CD4-positive, alpha-beta memory T cell (primary cell): ENCODE data around the gene MESP2. TPM values are rescaled to one million over a fixed set of nuclear protein-coding genes. Genes with fewer than 3 reads are reported as not detected.
A peak's percentile ranks its signal among the peaks of the same experiment; 100 is the strongest.

Source experiments
- CTCF ChIA-PET: fragments of 350-600 bp; sonication (Branson Sonifier 250); formaldehyde crosslinking; loops from one replicate; lab custom pipeline; 2021; ENCODE audit warnings: inconsistent platforms; ENCODE audit not compliant: partially characterized antibody; lab: Charles Lee
- POLR2A ChIA-PET: fragments of 350-600 bp; sonication (Branson Sonifier 250); formaldehyde crosslinking; loops from one replicate; lab custom pipeline; 2021; ENCODE audit not compliant: partially characterized antibody; lab: Charles Lee
- DNase-seq, 5 donors: peaks; one replicate each; pipeline versions ENCODE4 v3.0.0 to v3.0.0-alpha.2; 2020 to 2022; ENCODE audit warnings: mixed read lengths in 1 of 5
- H3K27ac ChIP-seq: one replicate; pipeline ENCODE4 v1.7.0; 2013; ENCODE audit warnings: low read depth, low read length
- H3K27me3 ChIP-seq: 2 replicates; pipeline ENCODE4 v1.7.0; 2013; ENCODE audit warnings: mild to moderate bottlenecking, low read length, moderate library complexity; ENCODE audit not compliant: insufficient read depth
- H3K36me3 ChIP-seq: 2 replicates; pipeline ENCODE4 v1.7.0; 2013; ENCODE audit warnings: mild to moderate bottlenecking, low read length, moderate library complexity; ENCODE audit not compliant: insufficient read depth
- H3K4me1 ChIP-seq: 2 replicates; pipeline ENCODE4 v1.7.0; 2013; ENCODE audit warnings: mild to moderate bottlenecking, low read length, moderate library complexity; ENCODE audit not compliant: insufficient read depth
- H3K4me3 ChIP-seq, 2 donors: one replicate each; pipeline ENCODE4 v1.7.0; 2013; ENCODE audit warnings: low read length in 2 of 2, mild to moderate bottlenecking in 1 of 2
- H3K9me3 ChIP-seq, 2 donors: one replicate each; pipeline ENCODE4 v1.7.0; 2013; ENCODE audit warnings: low read length in 2 of 2, control low read depth in 1 of 2; ENCODE audit not compliant: control insufficient read depth in 1 of 2
- H3K27ac Mint-ChIP-seq, 7 donors: one replicate each; pipeline ENCODE4 v1.8.0; 2020 to 2021; ENCODE audit warnings: mixed read lengths in 7 of 7, mild to moderate bottlenecking in 6 of 7, inconsistent platforms in 3 of 7, moderate library complexity in 3 of 7
- H3K27me3 Mint-ChIP-seq, 2 donors: one replicate each; pipeline ENCODE4 v1.8.0; 2020 to 2021; ENCODE audit warnings: mixed read lengths in 2 of 2
- H3K36me3 Mint-ChIP-seq, 2 donors: one replicate each; pipeline ENCODE4 v1.8.0; 2020 to 2021; ENCODE audit warnings: mixed read lengths in 2 of 2, inconsistent platforms in 1 of 2, mild to moderate bottlenecking in 1 of 2
- H3K4me1 Mint-ChIP-seq, 4 donors: one replicate each; pipeline ENCODE4 v1.8.0; 2020 to 2021; ENCODE audit warnings: mixed read lengths in 4 of 4, mild to moderate bottlenecking in 1 of 4
- H3K4me3 Mint-ChIP-seq, 8 donors: one replicate each; pipeline ENCODE4 v1.8.0; 2020 to 2021; ENCODE audit warnings: mixed read lengths in 8 of 8, mild to moderate bottlenecking in 7 of 8, moderate library complexity in 6 of 8, inconsistent platforms in 3 of 8
- H3K9me3 Mint-ChIP-seq, 8 donors: one replicate each; pipeline ENCODE4 v1.8.0; 2020 to 2021; ENCODE audit warnings: mixed read lengths in 8 of 8, mild to moderate bottlenecking in 5 of 8, inconsistent platforms in 3 of 8, moderate library complexity in 1 of 8
- intact Hi-C: fragments of 100-400 bp; cut with micrococcal nuclease; formaldehyde crosslinking; loops from one replicate; pipeline ENCODE4 v1.15.1; 2023
- polyA plus RNA-seq, 2 donors: library from polyadenylated mRNA; unstranded; fragments of 300-500 nt; fragmentation: Illumina TruSeq; gene quantifications; one replicate each; pipeline ENCODE4 v1.2.3, GENCODE V29; 2021
- total RNA-seq, 2 experiments: library from RNA; stranded (reverse); gene quantifications; one replicate each; pipeline ENCODE4 v1.2.3, GENCODE V29; 2021

The MESP2 gene, protein sequence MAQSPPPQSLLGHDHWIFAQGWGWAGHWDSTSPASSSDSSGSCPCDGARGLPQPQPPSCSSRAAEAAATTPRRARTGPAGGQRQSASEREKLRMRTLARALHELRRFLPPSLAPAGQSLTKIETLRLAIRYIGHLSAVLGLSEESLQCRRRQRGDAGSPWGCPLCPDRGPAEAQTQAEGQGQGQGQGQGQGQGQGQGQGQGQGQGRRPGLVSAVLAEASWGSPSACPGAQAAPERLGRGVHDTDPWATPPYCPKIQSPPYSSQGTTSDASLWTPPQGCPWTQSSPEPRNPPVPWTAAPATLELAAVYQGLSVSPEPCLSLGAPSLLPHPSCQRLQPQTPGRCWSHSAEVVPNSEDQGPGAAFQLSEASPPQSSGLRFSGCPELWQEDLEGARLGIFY
- total RNA-seq (not detected), polyA plus RNA-seq (not detected)

GRCh38 chr15:89776274-89777072, at the start of gene MESP2:
Gene MESP2 (plus strand): TSS chr15:89776332. CDS start chr15:89776358, 26 bp downstream.
- H3K9me3 Mint-ChIP-seq = no peaks in the 10 kb centered on the region
- Histone ChIP-seq H3K4me1 (peaks cover 3% of the 10 kb centered on the region), H3K36me3 (no peaks in the 10 kb centered on the region), H3K9me3 (no peaks in the 10 kb centered on the region), H3K27me3 (peaks cover 7% of the 10 kb centered on the region), H3K27ac (no peak within 1 kb of the TSS), H3K4me3 (peak within 1 kb of the TSS in 1 of 2 donors; percentile 41)
- POLR2A ChIA-PET = no interaction called here
- CTCF ChIA-PET = no interaction called here
- H3K4me1 Mint-ChIP-seq = peaks cover 0 to 5% (median 0%) of the 10 kb centered on the region in 4 donors
- H3K36me3 Mint-ChIP-seq = no peaks in the 10 kb centered on the region
- peaks cover 12 to 14% of the 10 kb centered on the region in 2 donors for H3K27me3 Mint-ChIP-seq
- H3K27ac Mint-ChIP-seq = no peak within 1 kb of the TSS
- peak in 4 of 5 donors; percentile 36 to 51 (median 41) for DNase-seq
- intact Hi-C loops = no loop called here
- peak within 1 kb of the TSS; percentile 20 to 67 (median 56) for H3K4me3 Mint-ChIP-seq

- Mint-ChIP-seq H3K4me3 (no peak overlapping the region), H3K36me3 (peaks cover 0 to 4% of the 10 kb centered on the region in 2 donors), H3K27ac (no peak overlapping the region), H3K4me1 (no peaks in the 10 kb centered on the region), H3K9me3 (peaks cover 0 to 6% (median 4%) of the 10 kb centered on the region in 8 donors), H3K27me3 (peaks cover 8% of the 10 kb centered on the region in 2 donors)
- Histone ChIP-seq H3K4me1 (no peaks in the 10 kb centered on the region), H3K36me3 (no peaks in the 10 kb centered on the region), H3K27me3 (no peaks in the 10 kb centered on the region), H3K4me3 (no peak overlapping the region), H3K9me3 (no peaks in the 10 kb centered on the region), H3K27ac (no peak overlapping the region)
- no peak for DNase-seq
- intact Hi-C loops = no loop called here
- CTCF ChIA-PET = interaction anchor here (1.0 kb wide), 1 partner anchor 12 kb away, joined by 5 read pairs; no protein-coding TSS in a partner anchor
- POLR2A ChIA-PET = no interaction called here
Observed at GRCh38 chr15:89728254-89728653, 47.9 kb upstream of the MESP2 start.

DNA sequence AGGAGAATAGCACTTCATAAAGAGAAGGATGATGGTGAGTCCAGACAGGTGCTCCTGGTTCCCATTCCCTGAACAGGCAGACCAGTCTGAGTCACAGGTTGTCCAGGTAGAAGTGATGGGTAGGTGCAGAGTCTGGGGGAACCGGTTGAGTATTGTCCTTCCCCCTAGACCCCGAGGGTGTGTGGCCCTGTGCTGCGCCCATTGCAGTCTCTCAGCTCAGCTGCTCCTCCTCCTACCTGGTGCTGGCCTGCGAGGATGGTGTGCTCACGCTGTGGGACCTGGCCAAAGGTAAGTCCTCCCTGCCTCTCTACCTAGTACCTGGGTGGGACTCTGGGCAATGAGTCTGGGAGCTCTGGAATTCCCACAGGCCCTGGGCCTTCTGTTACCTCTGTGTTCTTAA, 44.9 kb upstream of the MESP2 start:
- Mint-ChIP-seq H3K9me3 (peaks cover 0 to 2% (median 0%) of the 10 kb centered on the region in 8 donors), H3K27ac (no peak overlapping the region), H3K27me3 (peaks cover 10 to 14% of the 10 kb centered on the region in 2 donors), H3K4me3 (no peak overlapping the region), H3K4me1 (no peaks in the 10 kb centered on the region), H3K36me3 (no peaks in the 10 kb centered on the region)
- intact Hi-C loops = no loop called here
- Histone ChIP-seq H3K27me3 (no peaks in the 10 kb centered on the region), H3K36me3 (no peaks in the 10 kb centered on the region), H3K27ac (no peak overlapping the region), H3K9me3 (no peaks in the 10 kb centered on the region), H3K4me3 (no peak overlapping the region), H3K4me1 (no peaks in the 10 kb centered on the region)
- CTCF ChIA-PET = interaction anchor here (2.2 to 2.3 kb wide), 2 partner anchors 9 to 146 kb away, joined by 5 to 7 read pairs; no protein-coding TSS in a partner anchor
- POLR2A ChIA-PET = no interaction called here
- no peak for DNase-seq

DNA sequence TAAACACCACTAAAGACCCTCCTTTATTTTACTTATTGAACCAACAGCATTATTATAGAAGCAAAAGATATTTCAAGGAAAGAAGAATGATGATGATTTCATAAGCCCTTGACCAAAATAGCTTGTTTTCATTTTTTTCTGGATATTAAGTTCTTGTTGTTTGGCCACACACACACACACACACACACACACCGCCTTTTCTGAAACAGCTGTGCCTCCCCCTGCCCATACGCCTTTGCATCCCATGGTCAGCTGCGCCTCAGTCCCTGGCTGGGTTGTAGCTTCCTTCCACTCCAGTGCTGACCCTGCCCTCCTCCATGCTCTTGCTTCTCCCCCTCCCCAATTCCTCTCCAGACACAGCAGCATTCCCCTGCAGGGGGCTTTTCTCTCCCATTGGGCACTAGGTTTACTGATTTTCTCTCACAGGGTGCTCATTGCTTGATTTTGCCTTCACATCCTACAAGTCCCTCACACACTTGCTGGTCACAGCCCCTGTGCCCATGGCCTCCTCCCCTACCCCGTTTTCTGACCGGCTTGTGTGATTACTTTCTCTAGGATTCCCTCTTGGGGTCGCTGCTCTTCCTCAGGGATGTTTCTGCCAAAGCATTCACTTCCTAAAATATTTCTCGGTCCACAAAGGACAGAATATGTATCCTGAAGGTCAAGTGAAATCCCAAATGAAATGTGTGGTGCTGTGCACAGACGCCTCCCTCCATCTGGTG, 43.5 kb upstream of the MESP2 start:
- Histone ChIP-seq H3K27ac (no peak overlapping the region), H3K4me1 (no peaks in the 10 kb centered on the region), H3K27me3 (no peaks in the 10 kb centered on the region), H3K9me3 (no peaks in the 10 kb centered on the region), H3K36me3 (no peaks in the 10 kb centered on the region), H3K4me3 (no peak overlapping the region)
- Mint-ChIP-seq H3K27me3 (peaks cover 13% of the 10 kb centered on the region in 2 donors), H3K9me3 (peaks cover 0 to 2% (median 0%) of the 10 kb centered on the region in 8 donors), H3K27ac (no peak overlapping the region), H3K36me3 (no peaks in the 10 kb centered on the region), H3K4me1 (no peaks in the 10 kb centered on the region), H3K4me3 (no peak overlapping the region)
- intact Hi-C loops = no loop called here
- POLR2A ChIA-PET = no interaction called here
- no peak for DNase-seq
- CTCF ChIA-PET = interaction anchor here (1.3 to 2.3 kb wide), 4 partner anchors 8 to 144 kb away, joined by 4 to 7 read pairs (median 6); no protein-coding TSS in a partner anchor

DNA sequence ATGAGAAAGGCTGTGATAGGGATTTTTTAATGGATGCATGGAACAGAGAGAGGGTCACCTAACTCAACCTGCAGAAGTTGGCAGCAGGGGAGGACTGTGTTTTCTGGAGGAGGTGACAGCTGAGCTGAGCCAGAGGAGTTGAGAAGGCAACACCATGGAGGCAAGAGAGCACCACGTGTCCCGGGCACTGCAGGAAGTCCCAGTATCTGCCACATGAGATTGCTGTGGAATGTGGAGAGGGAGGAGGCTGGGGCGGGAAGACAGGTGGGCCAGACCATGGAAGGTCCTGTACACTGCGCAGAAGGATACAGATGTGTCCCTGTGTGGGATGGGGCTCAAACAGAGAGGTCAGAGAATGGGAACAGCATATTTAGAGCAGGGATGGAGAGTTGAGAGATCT, 40.4 kb upstream of the MESP2 start:
- Histone ChIP-seq H3K9me3 (no peaks in the 10 kb centered on the region), H3K27me3 (no peaks in the 10 kb centered on the region), H3K36me3 (no peaks in the 10 kb centered on the region), H3K4me1 (no peaks in the 10 kb centered on the region), H3K27ac (no peak overlapping the region), H3K4me3 (no peak overlapping the region)
- intact Hi-C loops = no loop called here
- Mint-ChIP-seq H3K27ac (peak overlapping the region in 3 of 7 donors; percentile 12 to 57 (median 38)), H3K27me3 (peaks cover 13% of the 10 kb centered on the region in 2 donors), H3K4me1 (peaks cover 0 to 7% (median 2%) of the 10 kb centered on the region in 4 donors), H3K4me3 (no peak overlapping the region), H3K36me3 (no peaks in the 10 kb centered on the region), H3K9me3 (peaks cover 0 to 2% (median 0%) of the 10 kb centered on the region in 8 donors)
- POLR2A ChIA-PET = no interaction called here
- CTCF ChIA-PET = no interaction called here
- no peak for DNase-seq

DNA sequence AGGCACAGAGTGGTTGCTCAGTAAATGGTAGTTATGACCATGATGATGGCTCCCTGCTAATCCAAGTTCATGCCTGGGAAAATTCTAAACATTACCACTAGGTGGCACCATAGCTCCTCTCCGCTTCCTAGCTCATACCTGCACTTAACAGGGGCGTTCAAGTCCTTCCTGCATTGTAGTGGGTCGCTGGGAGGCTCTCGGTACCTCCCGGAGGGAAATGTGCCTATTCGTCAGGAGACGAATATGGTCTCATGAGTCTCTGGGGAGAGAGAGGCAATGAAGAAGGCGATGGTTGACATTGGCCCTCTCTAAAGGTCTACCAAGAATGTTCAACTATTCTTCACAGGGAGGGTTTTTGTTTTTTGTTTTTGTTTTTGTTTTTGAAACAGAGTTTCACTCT, 36.0 kb upstream of the MESP2 start:
- intact Hi-C loops = loop anchor here (1.0 kb wide), 2 partner anchors 135 to 331 kb away; no protein-coding TSS in a partner anchor
- no peak overlapping the region for H3K4me3 Mint-ChIP-seq
- POLR2A ChIA-PET = interaction anchor here (1.0 kb wide), 1 partner anchor 10 kb away, joined by 5 read pairs; no protein-coding TSS in a partner anchor

More for the DNA sequence above, 36.0 kb upstream of the MESP2 start:
- Histone ChIP-seq H3K36me3 (no peaks in the 10 kb centered on the region), H3K9me3 (no peaks in the 10 kb centered on the region), H3K27me3 (no peaks in the 10 kb centered on the region), H3K4me3 (no peak overlapping the region), H3K4me1 (no peaks in the 10 kb centered on the region), H3K27ac (no peak overlapping the region)
- H3K27me3 Mint-ChIP-seq = peaks cover 9 to 12% of the 10 kb centered on the region in 2 donors
- H3K4me1 Mint-ChIP-seq = peaks cover 0 to 7% (median 2%) of the 10 kb centered on the region in 4 donors
- CTCF ChIA-PET = interaction anchor here (0.6 to 2.3 kb wide), 14 partner anchors 9 to 346 kb away, joined by 3 to 49 read pairs (median 7); partner anchors contain the start of gene MESP1
- DNase-seq = peak; percentile 50 to 67 (median 64)
- H3K27ac Mint-ChIP-seq = no peak overlapping the region
- H3K9me3 Mint-ChIP-seq = peaks cover 0 to 2% (median 0%) of the 10 kb centered on the region in 8 donors
- no peaks in the 10 kb centered on the region for H3K36me3 Mint-ChIP-seq
